Measurements from ENCODE around the gene GCGR.

- TF ChIP-seq CTCF (tag by site-specific recombination; IDR thresholded peaks at IDR 0.05) = no peak
- TF ChIP-seq, protein P1, sequence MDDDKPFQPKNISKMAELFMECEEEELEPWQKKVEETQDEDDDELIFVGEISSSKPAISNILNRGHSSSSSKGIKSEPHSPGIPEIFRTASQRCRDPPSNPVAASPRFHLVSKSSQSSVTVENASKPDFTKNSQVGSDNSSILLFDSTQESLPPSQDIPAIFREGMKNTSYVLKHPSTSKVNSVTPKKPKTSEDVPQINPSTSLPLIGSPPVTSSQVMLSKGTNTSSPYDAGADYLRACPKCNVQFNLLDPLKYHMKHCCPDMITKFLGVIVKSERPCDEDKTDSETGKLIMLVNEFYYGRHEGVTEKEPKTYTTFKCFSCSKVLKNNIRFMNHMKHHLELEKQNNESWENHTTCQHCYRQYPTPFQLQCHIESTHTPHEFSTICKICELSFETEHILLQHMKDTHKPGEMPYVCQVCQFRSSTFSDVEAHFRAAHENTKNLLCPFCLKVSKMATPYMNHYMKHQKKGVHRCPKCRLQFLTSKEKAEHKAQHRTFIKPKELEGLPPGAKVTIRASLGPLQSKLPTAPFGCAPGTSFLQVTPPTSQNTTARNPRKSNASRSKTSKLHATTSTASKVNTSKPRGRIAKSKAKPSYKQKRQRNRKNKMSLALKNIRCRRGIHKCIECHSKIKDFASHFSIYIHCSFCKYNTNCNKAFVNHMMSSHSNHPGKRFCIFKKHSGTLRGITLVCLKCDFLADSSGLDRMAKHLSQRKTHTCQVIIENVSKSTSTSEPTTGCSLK (tag by site-specific recombination; IDR thresholded peaks at IDR 0.05) = no peak
- TF ChIP-seq, protein P2, sequence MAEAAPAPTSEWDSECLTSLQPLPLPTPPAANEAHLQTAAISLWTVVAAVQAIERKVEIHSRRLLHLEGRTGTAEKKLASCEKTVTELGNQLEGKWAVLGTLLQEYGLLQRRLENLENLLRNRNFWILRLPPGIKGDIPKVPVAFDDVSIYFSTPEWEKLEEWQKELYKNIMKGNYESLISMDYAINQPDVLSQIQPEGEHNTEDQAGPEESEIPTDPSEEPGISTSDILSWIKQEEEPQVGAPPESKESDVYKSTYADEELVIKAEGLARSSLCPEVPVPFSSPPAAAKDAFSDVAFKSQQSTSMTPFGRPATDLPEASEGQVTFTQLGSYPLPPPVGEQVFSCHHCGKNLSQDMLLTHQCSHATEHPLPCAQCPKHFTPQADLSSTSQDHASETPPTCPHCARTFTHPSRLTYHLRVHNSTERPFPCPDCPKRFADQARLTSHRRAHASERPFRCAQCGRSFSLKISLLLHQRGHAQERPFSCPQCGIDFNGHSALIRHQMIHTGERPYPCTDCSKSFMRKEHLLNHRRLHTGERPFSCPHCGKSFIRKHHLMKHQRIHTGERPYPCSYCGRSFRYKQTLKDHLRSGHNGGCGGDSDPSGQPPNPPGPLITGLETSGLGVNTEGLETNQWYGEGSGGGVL (tag by site-specific recombination; IDR thresholded peaks at IDR 0.05) = no peak
- no peak for TF ChIP-seq REST (tag by site-specific recombination; IDR thresholded peaks at IDR 0.05)
- TF ChIP-seq ATF2 (tag by site-specific recombination; IDR thresholded peaks at IDR 0.05; ENCODE audit: low read depth) = no peak
Observed at GRCh38 chr17:81807839-81808238, 3.9 kb downstream of the GCGR start.
